HG02870 (cell line): ENCODE results near the gene SETD6.
"Not testable (repeated sequence)": the region's sequence is repeated elsewhere in the genome, so short reads cannot be mapped to it uniquely, and the experiment has no call there.

Source experiments
- ATAC-seq: cut with Tn5 transposase; IDR thresholded peaks from one replicate; pipeline ENCODE4 v1.9.1; 2021; ENCODE audit warnings: mild to moderate bottlenecking, moderate library complexity; ENCODE audit not compliant: unreplicated experiment

The SETD6 gene

GRCh38 chr16:58515125-58515870, at the start of gene SETD6:
Gene SETD6 (plus strand): TSS chr16:58515517. CDS start chr16:58515538, 21 bp downstream.
- peak; percentile 64 for ATAC-seq

GRCh38 chr16:58465817-58466216, 49.5 kb upstream of the SETD6 start:
- ATAC-seq, result no peak

GRCh38 chr16:58466396-58466795, 48.9 kb upstream of the SETD6 start:
- ATAC-seq, result no peak

GRCh38 chr16:58467905-58468304, 47.4 kb upstream of the SETD6 start:
- ATAC-seq, result no peak

- ATAC-seq, result no peak
Observed at GRCh38 chr16:58471209-58471975, 43.9 kb upstream of the SETD6 start.

GRCh38 chr16:58472266-58472665, 43.1 kb upstream of the SETD6 start:
- no peak for ATAC-seq

- ATAC-seq, result no peak
Observed at GRCh38 chr16:58472827-58473226, 42.5 kb upstream of the SETD6 start.

GRCh38 chr16:58474296-58474695, 41.0 kb upstream of the SETD6 start:
- ATAC-seq, result no peak

- ATAC-seq, result no peak
Observed at GRCh38 chr16:58475091-58475619, 40.2 kb upstream of the SETD6 start.

- ATAC-seq, result no peak
Observed at GRCh38 chr16:58476791-58477190, 38.5 kb upstream of the SETD6 start.

- ATAC-seq, result no peak
Observed at GRCh38 chr16:58478427-58478826, 36.9 kb upstream of the SETD6 start.

- no peak for ATAC-seq
Observed at GRCh38 chr16:58481226-58481869, 34.0 kb upstream of the SETD6 start.

- ATAC-seq, result no peak
Observed at GRCh38 chr16:58481931-58482330, 33.4 kb upstream of the SETD6 start.

- ATAC-seq, result no peak
Observed at GRCh38 chr16:58485184-58485887, 30.0 kb upstream of the SETD6 start.

GRCh38 chr16:58487566-58488351, 27.6 kb upstream of the SETD6 start:
- ATAC-seq, result peak; percentile 68

GRCh38 chr16:58488531-58488930, 26.8 kb upstream of the SETD6 start:
- ATAC-seq, result no peak

GRCh38 chr16:58490065-58490464, 25.3 kb upstream of the SETD6 start:
- ATAC-seq, result no peak

GRCh38 chr16:58490539-58490938, 24.8 kb upstream of the SETD6 start:
- not testable (repeated sequence) for ATAC-seq

- no peak for ATAC-seq
Observed at GRCh38 chr16:58492066-58492465, 23.3 kb upstream of the SETD6 start.

GRCh38 chr16:58492735-58493134, 22.6 kb upstream of the SETD6 start:
- no peak for ATAC-seq
